Naive thymus-derived CD4-positive, alpha-beta T cell (primary cell): ENCODE measurements around the gene FHIT. TPM values are rescaled to one million over a fixed set of nuclear protein-coding genes. Genes with fewer than 3 reads are reported as not detected.

Source experiments
- ATAC-seq: fragments of 150-1000 bp; cut with Tn5 transposase; 2 replicates; pipeline ENCODE4 v1.10.0; 2021; ENCODE audit warnings: mild to moderate bottlenecking, moderate library complexity
- CTCF ChIA-PET: fragments of 350-600 bp; sonication (Branson Sonifier 250); formaldehyde crosslinking; loops from one replicate; lab custom pipeline; 2021; ENCODE audit warnings: antibody characterized with exemption; lab: Charles Lee
- POLR2A ChIA-PET: fragments of 350-600 bp; sonication (Branson Sonifier 250); formaldehyde crosslinking; loops from one replicate; lab custom pipeline; 2021; ENCODE audit warnings: antibody characterized with exemption, inconsistent platforms; lab: Charles Lee
- DNase-seq, 9 donors: peaks; one replicate each; pipeline versions ENCODE4 v3.0.0 to v3.0.0-alpha.2; 2020 to 2022; ENCODE audit warnings: mixed read lengths in 1 of 9
- H3K27ac ChIP-seq: one replicate; pipeline ENCODE4 v1.7.0; 2013; ENCODE audit warnings: mild to moderate bottlenecking, low read depth, low read length, moderate library complexity
- H3K27me3 ChIP-seq, 2 donors: one replicate each; pipeline ENCODE4 v1.7.0; 2013; ENCODE audit warnings: low read length in 2 of 2, mild to moderate bottlenecking in 2 of 2, moderate library complexity in 2 of 2; ENCODE audit not compliant: control insufficient read depth in 2 of 2, insufficient read depth in 2 of 2
- H3K36me3 ChIP-seq, 3 experiments: 1 replicate in 2 of 3; 2 replicates in 1 of 3; pipeline ENCODE4 v1.7.0; 2013; ENCODE audit warnings: low read length in 3 of 3, mild to moderate bottlenecking in 3 of 3, moderate library complexity in 1 of 3; ENCODE audit not compliant: insufficient read depth in 3 of 3, control insufficient read depth in 2 of 3
- H3K4me1 ChIP-seq, 2 donors: one replicate each; pipeline ENCODE4 v1.7.0; 2013; ENCODE audit warnings: low read length in 2 of 2, mild to moderate bottlenecking in 2 of 2, moderate library complexity in 1 of 2; ENCODE audit not compliant: control insufficient read depth in 2 of 2, insufficient read depth in 2 of 2
- H3K4me3 ChIP-seq: 2 replicates; pipeline ENCODE4 v1.7.0; 2013; ENCODE audit warnings: mild to moderate bottlenecking, low read length
- H3K9me3 ChIP-seq, 3 experiments: 1 replicate in 2 of 3; 2 replicates in 1 of 3; pipeline ENCODE4 v1.7.0; 2013; ENCODE audit warnings: low read length in 3 of 3; ENCODE audit not compliant: control insufficient read depth in 2 of 3
- H3K27ac Mint-ChIP-seq, 9 donors: one replicate each; pipeline ENCODE4 v1.8.0; 2020 to 2022; ENCODE audit warnings: mixed read lengths in 9 of 9, mild to moderate bottlenecking in 8 of 9, moderate library complexity in 5 of 9, inconsistent platforms in 2 of 9
- H3K27me3 Mint-ChIP-seq, 5 donors: one replicate each; pipeline ENCODE4 v1.8.0; 2021 to 2022; ENCODE audit warnings: mixed read lengths in 5 of 5, mild to moderate bottlenecking in 1 of 5
- H3K36me3 Mint-ChIP-seq, 5 donors: one replicate each; pipeline ENCODE4 v1.8.0; 2020 to 2022; ENCODE audit warnings: mixed read lengths in 5 of 5, mild to moderate bottlenecking in 3 of 5, inconsistent platforms in 1 of 5
- H3K4me1 Mint-ChIP-seq, 7 donors: one replicate each; pipeline ENCODE4 v1.8.0; 2020 to 2022; ENCODE audit warnings: mixed read lengths in 7 of 7, mild to moderate bottlenecking in 3 of 7, inconsistent platforms in 1 of 7
- H3K4me3 Mint-ChIP-seq, 10 donors: one replicate each; pipeline ENCODE4 v1.8.0; 2020 to 2022; ENCODE audit warnings: mild to moderate bottlenecking in 10 of 10, mixed read lengths in 10 of 10, moderate library complexity in 6 of 10, inconsistent platforms in 2 of 10
- H3K9me3 Mint-ChIP-seq, 11 donors: one replicate each; pipeline ENCODE4 v1.8.0; 2020 to 2022; ENCODE audit warnings: mixed read lengths in 11 of 11, mild to moderate bottlenecking in 4 of 11, inconsistent platforms in 1 of 11, moderate library complexity in 1 of 11
- intact Hi-C, 2 donors: fragments of 100-400 bp; cut with micrococcal nuclease; formaldehyde crosslinking; loops; one replicate each; pipeline ENCODE4 v1.15.1; 2023
- polyA plus RNA-seq, 2 donors: library from polyadenylated mRNA; unstranded; fragments of 300-500 nt; fragmentation: Illumina TruSeq; gene quantifications; one replicate each; pipeline ENCODE4 v1.2.3, GENCODE V29; 2021
- total RNA-seq, 6 experiments: library from RNA in 5 of 6; stranded (reverse) in 5 of 6; gene quantifications; 1 replicate in 5 of 6; 2 replicates in 1 of 6; pipeline ENCODE4 v1.2.3 and lab custom pipeline; 2021 to 2026

Gene FHIT
- total and polyA plus RNA-seq, 7 experiments from 2014 or later, result 51.2 to 230 (median 152) TPM

DNA sequence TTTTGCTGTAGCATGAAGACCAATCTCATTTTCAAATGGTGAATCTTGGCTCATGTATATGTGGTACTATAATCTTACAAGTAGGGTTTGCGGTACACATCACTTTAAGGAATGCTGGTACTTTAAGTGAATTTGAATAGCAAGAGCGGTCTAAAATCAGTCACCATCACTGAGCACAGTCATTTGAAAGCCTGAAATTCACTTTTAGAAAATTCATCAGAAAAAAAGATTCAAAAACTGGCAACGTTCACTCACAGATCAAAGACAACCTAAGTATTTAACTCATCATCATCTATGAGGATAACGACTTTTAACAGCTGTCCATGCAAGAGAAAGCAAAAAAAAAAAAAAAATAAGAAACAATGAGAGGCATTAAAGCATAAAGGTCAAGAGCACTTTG, 111.6 kb downstream of the FHIT start:
- Histone ChIP-seq H3K36me3 (no peaks in the 10 kb centered on the region), H3K9me3 (no peaks in the 10 kb centered on the region), H3K27me3 (no peaks in the 10 kb centered on the region), H3K4me3 (no peak overlapping the region), H3K4me1 (no peaks in the 10 kb centered on the region), H3K27ac (no peak overlapping the region)
- POLR2A ChIA-PET, result no interaction called here
- H3K4me3 Mint-ChIP-seq, result no peak overlapping the region
- no peaks in the 10 kb centered on the region for H3K4me1 Mint-ChIP-seq
- no peak overlapping the region for H3K27ac Mint-ChIP-seq
- CTCF ChIA-PET, result no interaction called here
- DNase-seq (no peak), ATAC-seq (no peak)
- peaks cover 0 to 7% (median 0%) of the 10 kb centered on the region in 11 donors for H3K9me3 Mint-ChIP-seq
- intact Hi-C loops, result no loop called here
- peaks cover 0 to 8% (median 0%) of the 10 kb centered on the region in 5 donors for H3K36me3 Mint-ChIP-seq
- no peaks in the 10 kb centered on the region for H3K27me3 Mint-ChIP-seq

DNA sequence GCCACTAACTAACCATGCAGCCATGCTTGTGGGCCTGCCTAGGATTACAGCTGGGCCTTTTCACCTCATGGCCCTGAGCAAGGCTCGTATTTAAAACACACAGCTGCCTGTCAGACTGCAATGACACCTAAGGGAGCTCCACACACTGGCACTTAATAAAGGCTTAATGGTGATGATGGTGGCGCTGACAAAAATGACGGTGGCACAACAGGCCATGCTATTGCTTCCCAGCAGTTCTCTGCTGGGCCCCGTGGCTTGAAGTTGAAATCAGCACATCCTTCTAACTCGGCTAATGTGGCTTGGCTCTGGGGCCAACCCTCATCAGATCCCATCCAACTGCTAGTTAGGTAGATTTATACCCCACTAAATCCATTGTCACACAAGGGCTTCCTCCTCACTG, 112.9 kb downstream of the FHIT start:
- H3K27me3 ChIP-seq, result no peaks in the 10 kb centered on the region
- intact Hi-C loops, result no loop called here
- Mint-ChIP-seq H3K36me3 (peaks cover 0 to 3% (median 0%) of the 10 kb centered on the region in 5 donors), H3K4me3 (no peak overlapping the region), H3K27ac (no peak overlapping the region), H3K9me3 (peaks cover 0 to 1% (median 0%) of the 10 kb centered on the region in 11 donors), H3K4me1 (no peaks in the 10 kb centered on the region), H3K27me3 (no peaks in the 10 kb centered on the region)
- no peak overlapping the region for H3K4me3 ChIP-seq
- POLR2A ChIA-PET, result no interaction called here
- no peak overlapping the region for H3K27ac ChIP-seq
- DNase-seq (no peak), ATAC-seq (no peak)
- no peaks in the 10 kb centered on the region for H3K9me3 ChIP-seq
- CTCF ChIA-PET, result no interaction called here
- no peaks in the 10 kb centered on the region for H3K4me1 ChIP-seq
- H3K36me3 ChIP-seq, result no peaks in the 10 kb centered on the region

DNA sequence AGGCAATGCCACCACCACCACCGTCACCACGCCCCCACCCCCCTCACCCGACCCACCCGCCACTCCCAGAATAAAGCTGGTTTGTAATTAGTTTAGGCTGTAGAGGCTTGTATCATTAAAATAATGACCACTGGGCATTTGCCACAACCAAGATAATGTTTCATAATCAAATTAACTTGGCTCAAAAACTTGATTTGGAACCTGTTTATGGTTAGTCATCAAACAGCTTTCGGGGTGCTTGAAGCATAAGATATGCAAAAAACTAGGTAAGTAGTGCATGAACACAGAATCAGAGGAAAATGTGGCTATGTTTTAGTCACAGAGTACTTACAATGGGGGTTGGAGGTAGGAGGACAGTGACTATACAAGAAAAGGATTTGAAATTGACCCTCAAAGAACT, 115.1 kb downstream of the FHIT start:
- peaks cover 0 to 3% (median 0%) of the 10 kb centered on the region in 5 donors for H3K36me3 Mint-ChIP-seq
- no peak overlapping the region for H3K4me3 Mint-ChIP-seq
- H3K4me1 Mint-ChIP-seq, result no peaks in the 10 kb centered on the region
- no peaks in the 10 kb centered on the region for H3K36me3 ChIP-seq
- H3K27ac Mint-ChIP-seq, result no peak overlapping the region
- no peak overlapping the region for H3K27ac ChIP-seq
- intact Hi-C loops, result no loop called here
- peaks cover 0 to 1% (median 0%) of the 10 kb centered on the region in 11 donors for H3K9me3 Mint-ChIP-seq
- H3K27me3 ChIP-seq, result no peaks in the 10 kb centered on the region
- H3K27me3 Mint-ChIP-seq, result no peaks in the 10 kb centered on the region
- H3K4me3 ChIP-seq, result no peak overlapping the region
- ChIA-PET CTCF (no interaction called here), POLR2A (no interaction called here)
- no peak for ATAC-seq
- H3K4me1 ChIP-seq, result no peaks in the 10 kb centered on the region
- DNase-seq, result no peak
- no peaks in the 10 kb centered on the region for H3K9me3 ChIP-seq

DNA sequence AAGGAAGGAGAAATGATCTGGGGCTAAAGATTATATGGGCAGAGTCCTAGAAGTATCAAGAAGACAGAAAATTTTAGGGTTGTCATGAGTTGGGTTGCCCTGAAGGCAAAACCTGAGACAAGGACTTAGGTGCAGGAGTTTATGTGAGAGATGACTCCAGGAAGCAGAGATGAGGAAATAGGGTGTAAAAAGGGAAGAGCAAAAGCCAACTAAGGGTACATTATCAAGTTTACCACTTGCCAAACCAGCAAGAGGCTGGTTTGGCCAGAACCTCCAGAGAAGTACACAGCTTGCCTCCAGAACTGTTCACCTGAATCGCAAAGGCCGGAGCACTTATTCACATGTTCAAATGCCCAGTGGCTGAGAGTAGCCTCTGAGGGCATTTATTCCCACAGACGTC, 116.7 kb downstream of the FHIT start:
- Mint-ChIP-seq H3K4me3 (no peak overlapping the region), H3K27ac (no peak overlapping the region), H3K36me3 (peaks cover 0 to under 1% (median 0%) of the 10 kb centered on the region in 5 donors), H3K27me3 (no peaks in the 10 kb centered on the region), H3K4me1 (no peaks in the 10 kb centered on the region), H3K9me3 (peaks cover 0 to 1% (median 0%) of the 10 kb centered on the region in 11 donors)
- H3K9me3 ChIP-seq, result no peaks in the 10 kb centered on the region
- no peak overlapping the region for H3K4me3 ChIP-seq
- POLR2A ChIA-PET, result no interaction called here
- no peak overlapping the region for H3K27ac ChIP-seq
- no peak for DNase-seq
- CTCF ChIA-PET, result no interaction called here
- no peak for ATAC-seq
- H3K36me3 ChIP-seq, result no peaks in the 10 kb centered on the region
- H3K27me3 ChIP-seq, result no peaks in the 10 kb centered on the region
- H3K4me1 ChIP-seq, result no peaks in the 10 kb centered on the region
- intact Hi-C loops, result no loop called here

DNA sequence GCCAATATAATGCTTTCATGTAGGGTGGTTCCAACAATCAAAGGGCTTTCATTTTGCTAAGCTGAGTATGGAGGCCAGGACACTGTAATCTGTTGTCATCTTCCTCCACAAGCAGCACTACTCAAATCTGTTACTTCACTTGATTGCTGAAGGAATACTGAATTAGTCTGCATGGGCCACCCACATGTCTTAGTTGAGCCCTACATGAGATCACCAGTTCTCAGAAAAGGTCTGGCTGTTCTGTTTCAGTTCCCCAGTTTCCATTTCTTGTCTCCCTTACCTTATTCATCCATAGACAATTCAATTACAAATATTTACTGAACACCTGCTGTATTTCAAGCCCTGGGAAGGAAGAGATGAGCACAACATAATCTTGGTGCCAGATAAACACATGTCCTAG, 119.2 kb downstream of the FHIT start:
- no peaks in the 10 kb centered on the region for H3K27me3 Mint-ChIP-seq

DNA sequence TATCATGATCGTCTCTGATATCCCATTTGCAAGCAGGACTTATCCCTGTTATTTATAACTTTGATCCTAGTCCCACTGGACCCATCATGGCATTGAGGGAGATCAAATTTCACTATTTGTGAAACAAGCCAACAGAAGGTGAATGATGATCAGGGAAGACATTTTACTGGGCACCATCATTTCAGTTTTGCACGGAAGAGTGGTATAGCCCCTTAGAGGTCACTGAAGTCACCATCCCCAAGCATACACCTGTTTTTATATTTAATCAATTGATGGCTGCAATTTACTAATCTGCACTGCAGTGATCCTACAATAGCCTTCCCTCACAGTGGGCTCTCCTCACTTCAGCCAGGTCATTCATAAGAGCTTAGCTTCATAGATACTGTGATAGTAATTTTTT, 132.4 kb downstream of the FHIT start:
- Mint-ChIP-seq H3K4me3 (no peak overlapping the region), H3K9me3 (peaks cover 3 to 24% (median 13%) of the 10 kb centered on the region in 11 donors), H3K27me3 (no peaks in the 10 kb centered on the region), H3K27ac (no peak overlapping the region), H3K4me1 (no peaks in the 10 kb centered on the region), H3K36me3 (peaks cover 0 to 20% (median 13%) of the 10 kb centered on the region in 5 donors)
- H3K27me3 ChIP-seq, result no peaks in the 10 kb centered on the region
- H3K9me3 ChIP-seq, result no peaks in the 10 kb centered on the region
- DNase-seq (no peak), ATAC-seq (no peak)
- H3K27ac ChIP-seq, result no peak overlapping the region
- intact Hi-C loops, result no loop called here
- no peaks in the 10 kb centered on the region for H3K4me1 ChIP-seq
- POLR2A ChIA-PET, result no interaction called here
- CTCF ChIA-PET, result no interaction called here
- no peak overlapping the region for H3K4me3 ChIP-seq
- no peaks in the 10 kb centered on the region for H3K36me3 ChIP-seq

More for the DNA sequence above, 119.2 kb downstream of the FHIT start:
- H3K4me1 Mint-ChIP-seq, result no peaks in the 10 kb centered on the region
- no peaks in the 10 kb centered on the region for H3K27me3 ChIP-seq
- DNase-seq (no peak), ATAC-seq (no peak)
- no peaks in the 10 kb centered on the region for H3K36me3 ChIP-seq
- no peak overlapping the region for H3K27ac Mint-ChIP-seq
- intact Hi-C loops, result no loop called here
- CTCF ChIA-PET, result no interaction called here
- no peak overlapping the region for H3K4me3 ChIP-seq
- H3K4me1 ChIP-seq, result no peaks in the 10 kb centered on the region
- H3K9me3 Mint-ChIP-seq, result peaks cover 0 to 3% (median 0%) of the 10 kb centered on the region in 11 donors
- no peak overlapping the region for H3K27ac ChIP-seq
- POLR2A ChIA-PET, result no interaction called here
- H3K9me3 ChIP-seq, result no peaks in the 10 kb centered on the region
- no peak overlapping the region for H3K4me3 Mint-ChIP-seq
- peaks cover 0 to 8% (median 3%) of the 10 kb centered on the region in 5 donors for H3K36me3 Mint-ChIP-seq

DNA sequence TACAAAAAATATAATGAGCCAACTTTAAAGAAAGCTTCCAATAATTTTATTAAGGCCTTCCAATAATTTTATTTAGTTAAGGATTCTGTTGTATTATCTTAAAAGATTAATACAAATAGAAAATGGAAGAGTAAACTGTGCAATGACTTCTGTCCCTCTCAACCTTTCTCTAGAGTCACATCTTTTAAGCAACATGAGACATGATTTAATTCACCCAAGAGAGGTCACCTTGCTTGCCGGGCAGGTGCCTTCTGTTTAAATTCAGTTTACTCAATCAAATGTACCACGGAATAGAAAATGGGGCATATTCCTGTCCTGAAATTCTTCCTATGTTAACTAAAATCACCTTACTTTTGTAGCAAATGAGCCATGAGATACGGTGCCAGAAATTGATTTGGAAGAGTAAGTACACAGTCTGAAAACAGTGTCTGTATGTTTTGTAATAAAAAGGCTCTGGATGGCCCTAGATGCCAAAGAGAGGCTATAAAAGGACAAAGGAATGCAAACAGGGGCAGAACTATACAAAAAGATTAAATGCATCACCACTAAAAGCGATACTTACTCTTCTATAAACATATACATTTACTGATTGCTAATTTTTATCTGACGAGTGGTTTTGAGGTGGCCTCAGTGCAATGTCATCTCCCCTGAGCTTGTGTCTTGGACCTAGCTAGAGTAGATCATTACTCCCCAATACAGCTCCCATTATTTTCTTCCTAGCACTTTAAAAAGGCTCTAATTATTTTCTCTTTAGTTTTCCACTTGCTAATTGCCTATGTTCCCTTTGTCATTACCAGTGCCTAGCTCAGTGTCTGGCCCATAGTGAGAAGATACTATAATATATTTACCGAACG, 134.0 kb downstream of the FHIT start:
- H3K9me3 Mint-ChIP-seq, result peaks cover 2 to 16% (median 11%) of the 10 kb centered on the region in 11 donors
- Histone ChIP-seq H3K27ac (no peak overlapping the region), H3K4me3 (no peak overlapping the region), H3K36me3 (no peaks in the 10 kb centered on the region), H3K9me3 (no peaks in the 10 kb centered on the region), H3K4me1 (no peaks in the 10 kb centered on the region), H3K27me3 (no peaks in the 10 kb centered on the region)
- DNase-seq (no peak), ATAC-seq (no peak)
- H3K4me1 Mint-ChIP-seq, result peaks cover 0 to 8% (median 4%) of the 10 kb centered on the region in 7 donors
- H3K36me3 Mint-ChIP-seq, result peaks cover 0 to 17% (median 10%) of the 10 kb centered on the region in 5 donors
- intact Hi-C loops, result no loop called here
- ChIA-PET POLR2A (no interaction called here), CTCF (no interaction called here)
- H3K4me3 Mint-ChIP-seq, result no peak overlapping the region
- H3K27ac Mint-ChIP-seq, result no peak overlapping the region
- H3K27me3 Mint-ChIP-seq, result no peaks in the 10 kb centered on the region
